Activated T-cell treated with anti-CD3 and anti-CD28 coated beads, Interleukin-2, amount 50 U/mL, for 48 hours (primary cell): Measurements from ENCODE around the gene SLC41A3.
"Not testable (repeated sequence)": the region's sequence is repeated elsewhere in the genome, so short reads cannot be mapped to it uniquely, and the experiment has no call there.

ENCODE experiments used
- DNase-seq, 2 experiments: peaks; one replicate each; pipeline ENCODE4 v3.0.0-alpha.2; 2020

Gene SLC41A3

DNA sequence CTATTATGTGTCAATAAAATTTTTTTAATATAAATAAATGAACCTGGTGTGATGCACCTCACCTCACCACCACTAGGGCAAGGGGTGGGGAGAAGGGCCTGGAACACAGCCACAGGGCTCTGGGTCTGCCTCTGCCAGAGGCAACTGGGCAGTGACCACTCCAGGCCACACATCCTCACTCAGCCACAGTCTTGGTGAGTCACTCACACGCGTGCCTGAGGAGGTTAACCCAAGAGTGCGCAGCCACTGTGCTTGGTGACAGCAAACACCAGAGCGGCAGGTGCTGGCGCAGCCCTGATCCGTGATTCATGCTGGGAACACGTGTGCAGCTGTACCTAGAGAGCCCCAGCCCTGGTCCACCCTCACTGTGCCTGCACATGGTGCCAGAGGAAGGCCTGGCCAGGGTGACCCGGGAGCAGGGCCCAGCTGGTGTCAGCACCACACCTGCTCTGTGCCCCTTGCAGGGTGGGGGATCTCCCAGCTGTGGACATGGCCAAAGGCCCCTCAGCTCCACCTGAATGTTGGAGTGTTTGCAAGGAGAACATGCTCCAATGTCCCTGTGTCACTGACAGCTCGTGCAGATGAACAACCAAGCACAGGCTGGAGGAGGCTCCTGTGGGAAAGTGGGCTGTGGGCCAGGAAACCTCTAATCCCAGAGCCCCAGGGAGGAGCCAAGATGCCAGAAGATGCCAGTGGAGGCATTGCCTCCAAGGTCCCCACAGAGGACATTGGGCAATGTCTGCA lies 2.1 kb downstream of the SLC41A3 start:
- peak in 1 of 2 experiments; percentile 31 for DNase-seq

GRCh38 chr3:126080970-126081369 lies 3.0 kb downstream of the SLC41A3 start:
- no peak for DNase-seq

GRCh38 chr3:126078866-126079265 lies 5.1 kb downstream of the SLC41A3 start:
- DNase-seq = no peak

DNA sequence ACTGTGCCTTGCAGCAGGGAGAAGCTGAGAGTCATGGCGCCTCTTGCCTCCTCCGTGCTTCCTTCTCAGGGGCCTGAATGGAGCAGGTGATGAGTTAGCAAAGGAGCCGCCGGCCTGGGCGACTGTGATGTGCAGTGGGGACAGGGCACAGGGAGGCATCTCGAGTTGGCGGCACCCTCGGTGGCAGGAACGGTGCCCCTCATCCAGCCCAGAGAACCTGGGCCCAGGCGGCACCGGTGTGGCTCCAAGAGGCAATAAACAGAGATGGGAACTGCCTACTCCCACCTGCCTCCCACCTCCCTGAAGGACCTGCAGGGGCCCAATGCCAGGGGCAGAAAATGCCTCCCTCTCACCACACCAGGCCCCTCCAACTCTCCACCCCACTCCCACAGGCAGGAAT lies 6.2 kb downstream of the SLC41A3 start:
- no peak for DNase-seq

DNA sequence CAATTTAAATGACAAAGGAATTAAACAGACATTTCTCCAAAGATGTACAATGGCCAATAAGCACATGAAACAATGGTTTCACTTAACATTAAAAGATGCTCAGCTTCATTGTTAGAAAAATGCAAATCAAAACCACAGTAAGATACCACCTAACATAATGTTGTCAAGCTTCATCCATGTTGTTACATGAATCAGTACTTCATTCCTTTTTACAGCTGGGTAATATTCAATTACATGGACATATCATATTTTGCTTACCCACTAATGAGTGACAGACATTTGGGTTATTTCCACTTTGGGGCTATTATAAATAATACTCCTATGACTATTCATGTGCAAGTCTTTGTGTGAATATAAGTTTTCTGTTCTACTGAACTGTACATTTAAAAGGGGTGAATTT lies 7.8 kb downstream of the SLC41A3 start:
- DNase-seq = no peak

GRCh38 chr3:126070146-126070545 lies 13.8 kb downstream of the SLC41A3 start:
- DNase-seq = no peak

DNA sequence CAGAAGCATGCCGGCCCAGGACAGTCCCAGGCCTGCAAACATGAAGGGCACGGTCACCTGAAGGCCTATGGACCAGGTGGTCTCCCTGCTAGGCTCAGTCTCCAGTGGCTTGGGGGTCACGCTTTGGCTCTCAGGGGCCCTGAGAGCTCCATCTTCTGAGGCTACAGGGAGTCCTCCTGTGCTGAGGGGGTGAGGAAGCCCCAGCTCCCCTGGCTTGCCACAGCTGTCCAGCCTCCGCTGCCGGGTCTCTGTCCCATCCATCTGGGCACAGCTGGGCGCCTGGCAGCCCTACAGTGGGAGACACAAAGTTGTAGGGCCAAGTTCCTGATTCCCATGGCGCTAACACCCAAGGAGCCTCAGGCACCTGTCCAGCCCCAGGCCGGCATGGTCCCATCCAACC lies 16.0 kb downstream of the SLC41A3 start:
- DNase-seq = no peak

GRCh38 chr3:126066676-126067075 lies 17.2 kb downstream of the SLC41A3 start:
- DNase-seq = not testable (repeated sequence)

DNA sequence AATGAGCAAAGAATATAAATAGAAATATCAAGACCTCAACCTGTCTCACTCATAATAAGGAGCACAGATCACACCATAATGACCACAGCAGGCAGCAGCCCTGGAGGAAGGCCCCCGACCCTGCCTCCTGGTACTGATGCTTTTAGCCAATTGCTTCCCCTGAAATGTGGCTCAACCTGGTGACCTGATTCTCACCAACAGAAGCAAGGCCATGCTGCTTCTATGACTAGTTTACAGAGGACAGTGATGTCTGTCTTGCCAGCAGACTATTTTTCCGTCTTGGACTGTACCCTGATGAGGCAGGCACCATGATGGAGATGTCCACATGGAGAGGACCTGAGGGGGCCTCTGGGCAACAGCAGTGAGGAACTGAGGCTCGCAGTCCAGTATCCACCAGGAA lies 18.0 kb downstream of the SLC41A3 start:
- no peak for DNase-seq

DNA sequence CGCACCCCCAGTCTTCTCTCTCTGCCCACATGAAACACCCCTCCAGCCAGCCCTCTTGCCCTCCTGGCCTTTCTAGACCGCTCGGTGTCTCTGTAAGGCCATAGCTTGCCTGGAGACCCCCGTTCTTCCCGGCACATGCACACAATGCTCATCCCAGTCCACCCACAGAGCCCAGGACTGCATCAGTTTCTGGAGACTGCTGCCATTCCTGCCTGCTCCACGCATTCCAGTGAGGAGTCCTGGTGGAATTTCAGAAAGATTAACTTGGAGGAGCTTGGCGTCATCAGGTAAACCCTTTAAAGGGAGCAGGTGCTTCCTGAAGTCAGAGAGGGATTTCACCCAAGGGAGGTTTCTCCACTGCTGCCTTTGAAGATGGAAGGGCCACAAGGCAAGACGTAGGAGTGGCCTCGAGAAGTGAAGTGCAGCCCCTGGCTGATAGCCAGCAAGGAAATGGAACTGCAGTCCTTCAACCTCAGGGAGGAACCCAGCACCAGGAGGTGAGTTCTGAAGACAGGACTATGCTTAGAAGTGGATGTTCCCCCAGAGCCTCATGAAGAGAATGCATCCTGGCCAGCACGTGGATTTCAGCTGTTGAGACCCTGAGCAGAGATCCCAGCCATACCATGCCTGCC lies 19.2 kb downstream of the SLC41A3 start:
- DNase-seq = no peak

GRCh38 chr3:126063358-126063965 lies 20.5 kb downstream of the SLC41A3 start:
- DNase-seq = no peak

DNA sequence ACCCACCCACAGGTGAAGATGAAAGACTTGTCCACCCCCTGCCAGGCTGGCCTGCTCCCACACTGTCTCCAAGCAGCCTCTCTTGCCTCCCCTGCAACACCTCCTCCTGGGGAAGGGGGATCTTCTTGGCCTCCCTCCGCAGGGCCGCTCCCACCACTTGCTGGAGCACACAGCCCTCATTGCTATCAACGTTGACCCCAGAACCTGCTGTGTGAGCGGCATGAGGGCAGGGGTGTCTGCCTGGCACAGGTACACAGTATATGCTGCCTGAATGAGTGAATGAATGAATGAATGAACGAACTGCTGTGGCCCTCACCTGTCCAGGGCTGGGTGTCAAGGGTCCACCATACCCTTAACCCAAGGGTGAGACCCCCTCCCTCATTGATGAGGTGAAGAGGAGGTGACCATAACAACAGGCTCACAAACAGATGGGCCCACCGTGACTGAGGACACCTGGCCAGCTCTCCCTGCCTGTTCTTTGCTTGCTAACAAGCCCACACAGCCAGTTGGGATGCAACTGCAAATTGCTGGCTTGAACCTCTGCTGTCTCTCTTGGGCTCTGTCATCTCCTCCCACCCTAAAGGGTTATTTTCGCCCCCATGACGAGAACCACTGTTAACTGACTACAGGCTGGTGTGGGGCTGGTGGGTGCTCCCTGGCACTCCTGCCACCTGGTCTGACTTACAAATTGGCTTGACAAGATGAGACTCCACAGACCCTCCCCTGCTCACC lies 22.5 kb downstream of the SLC41A3 start:
- no peak for DNase-seq

- no peak for DNase-seq
Measured at GRCh38 chr3:126060613-126061145, 23.2 kb downstream of the SLC41A3 start.

- DNase-seq = no peak
Measured at GRCh38 chr3:126058666-126059065, 25.3 kb downstream of the SLC41A3 start.

DNA sequence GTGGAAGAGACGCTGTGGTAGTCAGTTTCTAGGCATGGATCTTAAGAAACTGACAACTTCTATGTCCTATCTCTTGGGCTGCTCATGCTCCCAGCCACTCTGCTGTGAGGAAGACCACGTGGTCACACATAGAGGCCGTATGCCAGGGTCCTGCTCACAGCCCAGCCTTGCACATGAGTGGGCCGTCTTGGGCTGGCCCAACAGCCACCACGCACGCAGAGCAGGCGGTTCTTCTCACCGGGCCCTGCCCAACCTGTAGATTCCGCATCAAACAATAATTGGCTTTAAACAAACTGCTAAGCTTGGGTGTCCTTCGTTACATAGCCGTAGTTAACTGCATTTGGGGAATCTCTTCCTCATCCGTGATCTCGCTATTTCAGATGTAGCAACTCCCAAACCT lies 26.0 kb downstream of the SLC41A3 start:
- DNase-seq = no peak

- no peak for DNase-seq
Measured at GRCh38 chr3:126057501-126057819, 26.5 kb downstream of the SLC41A3 start.

GRCh38 chr3:126056681-126057500 lies 27.0 kb downstream of the SLC41A3 start:
- no peak for DNase-seq

DNA sequence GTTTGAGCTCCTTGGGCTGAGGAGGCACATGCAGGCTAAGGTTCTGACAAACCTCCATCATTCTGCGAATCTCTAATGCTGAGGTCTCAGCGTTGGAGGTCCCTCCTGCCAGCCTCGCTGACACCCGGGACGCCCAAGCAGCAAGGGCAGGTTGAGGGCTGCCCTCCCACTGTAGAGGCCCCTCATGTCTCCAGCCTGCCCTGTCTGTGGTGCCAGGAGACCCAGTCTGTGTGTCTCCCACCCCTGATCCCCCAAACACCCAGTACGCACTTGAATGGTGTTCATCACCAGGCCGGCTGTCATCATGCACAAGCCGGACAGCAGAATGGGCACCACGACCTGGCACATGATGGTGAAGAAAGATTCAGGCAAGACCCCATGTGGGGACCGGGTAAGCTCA lies 27.8 kb downstream of the SLC41A3 start:
- no peak for DNase-seq

DNA sequence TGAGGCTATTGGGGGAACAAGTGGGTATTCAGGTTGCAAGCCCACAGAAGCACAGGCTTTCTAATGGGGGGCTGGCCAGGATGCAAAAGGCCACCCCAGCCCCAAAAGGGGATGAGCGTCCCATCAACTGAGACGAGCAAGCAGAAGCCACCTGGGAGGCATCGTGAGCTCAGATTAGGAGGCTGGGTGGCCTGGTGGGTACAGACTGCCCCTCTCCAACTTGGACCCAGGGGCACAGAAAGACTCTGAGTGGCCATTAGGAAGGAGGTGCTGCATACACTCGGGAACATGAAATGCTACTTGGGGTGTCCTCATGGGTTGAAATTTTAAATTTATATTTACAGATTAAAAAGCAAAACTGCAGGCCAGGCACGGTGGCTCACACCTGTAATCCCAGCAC lies 29.1 kb downstream of the SLC41A3 start:
- no peak for DNase-seq

DNA sequence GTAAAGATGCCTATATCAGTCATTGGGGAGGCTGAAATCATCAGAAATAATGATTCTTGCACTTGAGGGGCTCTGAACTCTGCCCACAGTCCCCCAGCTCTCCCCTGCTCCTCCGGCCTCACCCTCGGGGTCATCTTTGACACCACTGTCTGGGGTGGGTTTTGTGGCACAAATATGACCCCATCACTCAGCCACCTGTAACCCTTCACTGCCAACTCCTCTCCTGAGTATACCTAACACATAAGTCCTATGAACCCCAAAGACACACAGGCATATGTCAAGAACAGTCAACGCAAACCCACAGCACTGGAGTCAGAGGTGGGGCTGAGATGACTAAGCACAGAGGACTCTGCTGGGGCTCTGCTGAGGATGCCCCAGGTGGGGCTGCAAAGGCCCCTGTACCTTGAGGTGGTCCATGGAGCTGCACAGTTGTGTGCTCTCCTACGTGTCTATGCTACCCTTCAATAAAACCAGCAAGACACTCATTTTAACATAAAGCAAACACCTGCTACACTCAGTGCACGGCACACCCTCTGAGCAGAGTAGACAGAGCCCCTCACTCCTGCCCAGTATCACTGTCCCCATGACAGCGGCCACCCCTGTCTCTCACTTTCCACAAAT lies 29.9 kb downstream of the SLC41A3 start:
- no peak for DNase-seq

- no peak for DNase-seq
Measured at GRCh38 chr3:126053513-126053912, 30.4 kb downstream of the SLC41A3 start.
